GM08714 (cell line): ENCODE results near the gene SPIN1.

ENCODE experiments used
- H3K4me3 ChIP-seq: fragments of 200-500 bp; sonication (Bioruptor generic); 2 replicates; pipeline ENCODE4 v1.5.1; 2014; ENCODE audit warnings: mild to moderate bottlenecking, low read length, inconsistent platforms
- ZNF274 ChIP-seq: IDR thresholded peaks from 2 replicates; pipeline ENCODE4 v1.6.1; 2012; ENCODE audit warnings: mild to moderate bottlenecking, low read depth, low read length

SPIN1 gene

GRCh38 chr9:88399966-88400365 lies 11.7 kb downstream of the SPIN1 start:
- no peak overlapping the region for H3K4me3 ChIP-seq
- TF ChIP-seq ZNF274, result no peak

GRCh38 chr9:88403340-88403739 lies 15.1 kb downstream of the SPIN1 start:
- TF ChIP-seq ZNF274, result no peak

GRCh38 chr9:88406051-88406450 lies 17.8 kb downstream of the SPIN1 start:
- TF ChIP-seq ZNF274, result no peak
- H3K4me3 ChIP-seq, result no peak overlapping the region

More at GRCh38 chr9:88403340-88403739, 15.1 kb downstream of the SPIN1 start:
- no peak overlapping the region for H3K4me3 ChIP-seq

- H3K4me3 ChIP-seq, result no peak overlapping the region
Measured at GRCh38 chr9:88411471-88411870, 23.2 kb downstream of the SPIN1 start.

GRCh38 chr9:88414298-88414697 lies 26.1 kb downstream of the SPIN1 start:
- no peak overlapping the region for H3K4me3 ChIP-seq
- TF ChIP-seq ZNF274, result no peak

More at GRCh38 chr9:88411471-88411870, 23.2 kb downstream of the SPIN1 start:
- no peak for TF ChIP-seq ZNF274

GRCh38 chr9:88418025-88418424 lies 29.8 kb downstream of the SPIN1 start:
- no peak overlapping the region for H3K4me3 ChIP-seq
- TF ChIP-seq ZNF274, result no peak

- no peak for TF ChIP-seq ZNF274
- H3K4me3 ChIP-seq, result no peak overlapping the region
Measured at GRCh38 chr9:88418715-88419540, 30.7 kb downstream of the SPIN1 start.

GRCh38 chr9:88420227-88420626 lies 32.0 kb downstream of the SPIN1 start:
- no peak overlapping the region for H3K4me3 ChIP-seq
- no peak for TF ChIP-seq ZNF274

GRCh38 chr9:88421348-88421747 lies 33.1 kb downstream of the SPIN1 start:
- no peak for TF ChIP-seq ZNF274
- H3K4me3 ChIP-seq, result no peak overlapping the region

- no peak overlapping the region for H3K4me3 ChIP-seq
- TF ChIP-seq ZNF274, result no peak
Measured at GRCh38 chr9:88425538-88425950, 37.3 kb downstream of the SPIN1 start.

GRCh38 chr9:88426651-88427050 lies 38.4 kb downstream of the SPIN1 start:
- no peak overlapping the region for H3K4me3 ChIP-seq
- no peak for TF ChIP-seq ZNF274

- no peak for TF ChIP-seq ZNF274
- H3K4me3 ChIP-seq, result no peak overlapping the region
Measured at GRCh38 chr9:88429595-88430430, 41.6 kb downstream of the SPIN1 start.

- no peak overlapping the region for H3K4me3 ChIP-seq
- TF ChIP-seq ZNF274, result no peak
Measured at GRCh38 chr9:88433583-88434255, 45.5 kb downstream of the SPIN1 start.

- no peak overlapping the region for H3K4me3 ChIP-seq
- TF ChIP-seq ZNF274, result no peak
Measured at GRCh38 chr9:88435336-88435735, 47.1 kb downstream of the SPIN1 start.
